GM18870 (cell line): Measurements from ENCODE around the gene PELI2.

Experiments used
- ATAC-seq: cut with Tn5 transposase; IDR thresholded peaks from one replicate; pipeline ENCODE4 v1.9.1; 2021; ENCODE audit warnings: moderate library complexity; ENCODE audit not compliant: unreplicated experiment

Gene PELI2

GRCh38 chr14:56117765-56118610 is at the start of gene PELI2:
Gene PELI2 (plus strand): TSS chr14:56118411. CDS start chr14:56118661, 250 bp downstream.
- peak; percentile 44 for ATAC-seq

GRCh38 chr14:56073799-56074198 is 44.4 kb upstream of the PELI2 start:
- ATAC-seq, result no peak

- no peak for ATAC-seq
Observed at GRCh38 chr14:56075301-56075700, 42.9 kb upstream of the PELI2 start.

DNA sequence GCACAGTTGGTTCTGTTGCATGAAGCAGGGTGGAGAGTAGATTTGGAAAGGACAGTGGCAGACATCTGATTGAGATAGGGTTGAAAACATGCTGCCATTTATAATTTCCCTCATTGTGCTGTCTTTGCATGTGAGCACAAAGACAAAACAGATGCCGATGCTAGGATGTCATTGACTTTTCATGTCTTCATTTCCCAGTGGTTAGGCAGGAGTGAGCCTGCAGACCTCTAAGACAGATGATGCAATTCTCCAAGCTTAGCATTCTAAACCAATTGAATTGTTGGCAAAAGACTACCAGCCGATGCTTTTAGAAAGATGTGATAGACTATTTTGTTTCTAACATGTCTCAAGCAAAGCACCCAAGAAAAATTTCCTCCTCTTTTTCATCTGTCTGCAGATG is 37.1 kb upstream of the PELI2 start:
- no peak for ATAC-seq

GRCh38 chr14:56082880-56083279 is 35.3 kb upstream of the PELI2 start:
- ATAC-seq, result no peak

DNA sequence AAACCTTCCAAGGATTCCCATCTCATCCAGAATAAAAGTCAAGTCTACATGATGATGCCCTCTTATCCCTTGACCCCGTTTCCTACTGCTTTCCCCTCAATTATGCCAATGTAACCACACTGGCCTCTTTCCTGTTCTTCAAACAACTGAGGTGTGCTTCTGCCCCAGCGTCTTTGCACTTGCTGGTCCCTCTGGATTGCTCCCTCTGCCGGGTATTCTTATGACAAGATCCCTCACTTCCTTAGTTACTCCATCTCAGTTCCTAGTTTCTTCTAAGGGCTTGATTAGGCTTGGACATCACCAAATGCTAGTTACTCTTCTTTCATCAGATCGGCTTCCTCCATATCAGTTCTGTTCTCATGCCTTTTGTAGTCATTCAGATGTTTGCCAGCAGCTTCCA is 32.7 kb upstream of the PELI2 start:
- ATAC-seq, result no peak

DNA sequence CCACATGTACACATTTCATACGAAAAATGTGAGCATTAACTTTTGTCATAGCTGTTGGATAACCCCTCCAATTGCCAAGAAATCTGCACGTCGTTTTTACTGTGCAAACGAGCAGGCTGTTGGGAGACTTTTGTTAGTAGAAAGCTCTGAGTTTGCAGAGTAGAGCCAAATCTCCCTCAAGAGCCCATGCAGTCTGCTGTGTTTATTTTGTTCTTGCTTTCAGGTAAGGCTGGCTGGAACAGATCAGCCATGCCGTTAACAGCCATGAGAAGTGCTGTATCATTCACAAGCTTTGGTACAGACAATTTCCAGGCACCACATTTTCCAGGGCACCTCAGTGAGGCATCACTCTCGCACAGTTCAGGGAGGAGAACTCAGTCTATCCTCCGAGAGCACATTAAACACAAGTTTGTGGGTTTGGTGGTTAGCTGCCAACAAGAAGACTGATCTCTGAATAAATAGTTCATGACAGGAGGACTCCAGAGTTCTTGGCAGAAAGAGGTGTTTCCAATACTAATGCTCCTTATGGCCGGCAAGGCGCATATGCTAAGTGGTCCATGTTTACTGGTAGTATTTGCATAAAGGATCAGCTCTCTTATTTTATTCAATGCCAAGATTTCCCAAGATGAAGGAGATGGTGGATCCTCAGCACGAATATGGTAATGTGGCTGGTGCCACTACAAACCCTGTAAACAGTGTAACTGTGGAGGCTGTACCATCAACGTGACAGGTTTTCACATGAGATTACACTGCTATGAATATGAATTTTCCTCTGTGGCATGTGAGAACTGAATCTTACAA is 30.3 kb upstream of the PELI2 start:
- no peak for ATAC-seq

GRCh38 chr14:56088941-56089340 is 29.3 kb upstream of the PELI2 start:
- no peak for ATAC-seq

DNA sequence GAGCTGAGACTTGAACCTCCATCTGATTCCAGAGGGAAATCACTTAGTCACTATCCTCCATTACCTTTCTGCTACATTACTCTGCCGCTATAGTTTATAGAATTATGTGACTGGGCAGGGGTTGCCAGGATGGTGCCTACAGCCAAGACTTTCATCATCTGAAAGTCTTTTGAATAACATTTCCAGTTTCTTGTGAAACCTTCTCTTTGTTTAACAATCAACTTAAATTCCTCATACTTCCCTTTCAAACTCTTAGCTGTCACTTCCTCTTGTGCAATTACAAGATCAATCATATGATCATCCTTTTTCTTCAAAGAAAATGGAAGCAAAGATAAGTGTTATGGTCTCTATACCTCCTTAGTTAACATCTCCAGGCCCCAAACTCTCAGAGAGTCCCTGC is 25.4 kb upstream of the PELI2 start:
- ATAC-seq, result no peak

GRCh38 chr14:56094076-56094475 is 24.1 kb upstream of the PELI2 start:
- no peak for ATAC-seq

DNA sequence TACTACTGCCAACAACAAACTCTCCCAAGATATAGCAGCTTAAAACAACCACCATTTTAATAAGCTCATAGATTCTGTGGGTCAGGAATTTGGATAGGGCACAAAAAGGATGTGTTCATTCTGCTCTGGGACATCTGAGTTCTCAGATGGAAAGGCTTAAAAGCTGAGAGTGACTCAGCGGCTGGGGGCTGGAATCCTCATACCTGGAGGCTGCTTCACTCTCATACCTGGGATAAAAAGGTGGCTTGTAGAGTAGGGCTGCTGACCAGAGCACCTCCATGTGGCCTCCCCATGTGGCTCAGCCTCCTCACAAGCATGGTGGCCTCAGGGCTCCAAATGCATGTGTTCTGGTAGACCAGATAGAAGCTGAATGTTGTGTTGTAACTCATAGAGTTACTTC is 20.2 kb upstream of the PELI2 start:
- ATAC-seq, result no peak

- ATAC-seq, result no peak
Observed at GRCh38 chr14:56099081-56099797, 19.0 kb upstream of the PELI2 start.

- no peak for ATAC-seq
Observed at GRCh38 chr14:56100556-56100955, 17.7 kb upstream of the PELI2 start.

DNA sequence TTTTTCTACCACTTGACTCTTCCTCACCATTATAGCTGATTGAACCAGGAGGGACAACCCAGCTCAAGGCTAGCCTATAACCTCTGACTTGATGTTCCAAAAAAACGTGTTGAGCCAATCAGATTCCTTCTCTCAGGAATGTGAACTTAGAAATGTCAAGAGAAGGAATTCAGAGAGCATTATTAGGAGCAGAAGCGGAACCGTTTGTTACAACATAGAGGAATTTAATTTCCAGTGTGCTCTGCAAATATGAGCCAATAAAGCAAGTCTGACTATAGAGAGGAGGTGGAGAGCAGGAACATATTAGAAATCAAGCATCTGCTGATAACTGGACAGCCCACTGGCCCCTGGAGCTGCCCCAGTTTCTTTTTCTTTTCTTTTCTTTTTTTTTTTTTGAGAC is 15.3 kb upstream of the PELI2 start:
- no peak for ATAC-seq

- no peak for ATAC-seq
Observed at GRCh38 chr14:56107615-56108014, 10.6 kb upstream of the PELI2 start.

DNA sequence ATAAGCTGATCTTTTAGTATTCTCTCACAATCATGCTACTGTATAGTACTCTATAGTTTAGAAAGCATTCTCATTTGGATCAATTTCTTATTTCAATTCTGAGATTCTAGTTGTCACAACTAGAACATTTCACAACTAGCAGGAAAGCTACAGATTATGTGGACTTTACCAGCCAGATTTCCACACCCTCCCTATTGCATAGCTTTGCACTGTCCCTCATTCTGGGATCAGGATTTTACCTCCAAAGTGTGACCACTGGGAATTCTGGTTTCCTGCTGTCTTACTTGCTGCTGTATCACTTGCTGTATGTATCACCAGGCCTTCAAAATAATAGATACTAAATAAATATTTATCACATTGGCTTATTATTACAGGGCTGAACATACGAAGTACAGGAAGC is 10.2 kb upstream of the PELI2 start:
- ATAC-seq, result no peak

DNA sequence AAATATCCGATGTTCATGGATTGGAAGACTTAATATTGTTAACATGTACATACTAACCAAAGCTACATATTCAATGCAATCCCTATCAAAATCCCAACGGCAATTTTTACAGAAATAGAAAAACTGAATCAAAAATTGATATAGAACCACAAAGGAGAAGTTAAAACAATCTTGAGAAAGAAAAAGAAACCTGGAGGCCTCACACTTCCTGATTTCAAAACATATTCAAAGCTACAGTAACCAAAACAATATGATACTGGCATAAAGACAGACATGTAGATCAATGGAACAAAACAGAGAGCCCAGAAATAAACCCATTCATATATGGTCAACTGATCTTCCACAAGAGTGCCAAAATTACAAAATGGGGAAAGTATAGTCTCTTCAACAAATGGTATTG is 5.4 kb upstream of the PELI2 start:
- ATAC-seq, result no peak

- ATAC-seq, result no peak
Observed at GRCh38 chr14:56115334-56115870, 2.8 kb upstream of the PELI2 start.

GRCh38 chr14:56115976-56116893 is 2.0 kb upstream of the PELI2 start:
- ATAC-seq, result no peak

DNA sequence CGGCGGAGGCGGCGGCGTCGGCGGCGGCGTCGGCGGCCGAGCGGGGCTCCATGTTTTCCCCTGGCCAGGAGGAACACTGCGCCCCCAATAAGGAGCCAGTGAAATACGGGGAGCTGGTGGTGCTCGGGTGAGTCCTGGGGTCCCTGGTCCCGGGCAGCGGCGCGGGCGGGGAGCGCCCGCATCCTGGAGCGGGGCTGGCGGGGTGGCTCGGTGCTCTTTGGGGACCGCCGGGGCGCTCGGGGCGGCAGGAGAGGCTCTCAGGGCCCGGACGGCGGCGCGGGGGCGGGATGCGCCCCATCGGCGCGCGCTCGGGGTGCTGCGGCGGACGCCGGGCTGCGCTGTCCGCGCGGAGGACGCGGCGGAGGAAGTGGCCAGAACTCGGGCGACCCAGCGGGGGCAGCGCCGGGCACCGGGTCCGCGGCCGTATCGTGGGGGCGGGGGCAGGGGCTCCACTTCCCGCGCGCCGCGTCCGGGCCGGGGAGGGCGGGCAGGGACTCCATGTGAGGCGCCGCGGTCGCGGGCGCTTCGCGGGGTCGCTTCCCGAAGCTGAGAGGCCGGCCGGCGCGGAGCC is 485 bp downstream of the PELI2 start:
- peak; percentile 9 for ATAC-seq
